22Rv1 (cell line): ENCODE data around the gene TJAP1.
A peak's percentile ranks its signal among the peaks of the same experiment; 100 is the strongest.

Source experiments
- H3K27ac ChIP-seq: fragments of 450-650 bp; 2 replicates; pipeline ENCODE4 v1.5.1; 2017
- CTCF ChIP-seq: fragments of 450-650 bp; IDR thresholded peaks from 2 replicates; pipeline ENCODE4 v1.5.1; 2017; ENCODE audit warnings: mild to moderate bottlenecking
- ZFX ChIP-seq: fragments of 450-650 bp; IDR thresholded peaks from 2 replicates; pipeline ENCODE4 v1.6.1; 2017; ENCODE audit warnings: antibody characterized with exemption, borderline replicate concordance

Gene TJAP1

GRCh38 chr6:43511824-43512415, 34.5 kb downstream of the TJAP1 start:
- TF ChIP-seq ZFX: no peak
- TF ChIP-seq CTCF: no peak
- peak overlapping the region; percentile 93 for H3K27ac ChIP-seq

GRCh38 chr6:43515808-43516207, 38.4 kb downstream of the TJAP1 start:
- no peak for TF ChIP-seq CTCF
- TF ChIP-seq ZFX: no peak
- peak overlapping the region; percentile 68; the same call in 1 of the 2 replicates for H3K27ac ChIP-seq

GRCh38 chr6:43516367-43516696, 39.0 kb downstream of the TJAP1 start:
- no peak for TF ChIP-seq ZFX
- peak overlapping the region; percentile 68 for H3K27ac ChIP-seq

GRCh38 chr6:43516697-43517504, 39.5 kb downstream of the TJAP1 start, which contains the start of the genes POLR1C and YIPF3:
POLR1C (plus strand) TSS chr6:43517089; CDS start chr6:43517110, 21 bp downstream.
YIPF3 (minus strand) TSS chr6:43516926; CDS start chr6:43516807, 119 bp downstream.
- no peak for TF ChIP-seq ZFX
- no peak for TF ChIP-seq CTCF
- H3K27ac ChIP-seq: peak within 1 kb of the TSS; percentile 68

- TF ChIP-seq ZFX (no peak), CTCF (no peak)
Measured at GRCh38 chr6:43517505-43518357, 40.4 kb downstream of the TJAP1 start.

GRCh38 chr6:43520097-43520496, 42.7 kb downstream of the TJAP1 start:
- H3K27ac ChIP-seq: no peak overlapping the region; the same call in 1 of the 2 replicates
- no peak for TF ChIP-seq ZFX
- no peak for TF ChIP-seq CTCF

More at GRCh38 chr6:43517505-43518357, 40.4 kb downstream of the TJAP1 start:
- peak overlapping the region; percentile 68 for H3K27ac ChIP-seq

GRCh38 chr6:43521836-43522235, 44.5 kb downstream of the TJAP1 start:
- no peak for TF ChIP-seq CTCF
- no peak overlapping the region for H3K27ac ChIP-seq
